ENCODE data around the gene SARDH.
"Not testable (repeated sequence)": the region's sequence is repeated elsewhere in the genome, so short reads cannot be mapped to it uniquely, and the experiment has no call there.

Gene SARDH

DNA sequence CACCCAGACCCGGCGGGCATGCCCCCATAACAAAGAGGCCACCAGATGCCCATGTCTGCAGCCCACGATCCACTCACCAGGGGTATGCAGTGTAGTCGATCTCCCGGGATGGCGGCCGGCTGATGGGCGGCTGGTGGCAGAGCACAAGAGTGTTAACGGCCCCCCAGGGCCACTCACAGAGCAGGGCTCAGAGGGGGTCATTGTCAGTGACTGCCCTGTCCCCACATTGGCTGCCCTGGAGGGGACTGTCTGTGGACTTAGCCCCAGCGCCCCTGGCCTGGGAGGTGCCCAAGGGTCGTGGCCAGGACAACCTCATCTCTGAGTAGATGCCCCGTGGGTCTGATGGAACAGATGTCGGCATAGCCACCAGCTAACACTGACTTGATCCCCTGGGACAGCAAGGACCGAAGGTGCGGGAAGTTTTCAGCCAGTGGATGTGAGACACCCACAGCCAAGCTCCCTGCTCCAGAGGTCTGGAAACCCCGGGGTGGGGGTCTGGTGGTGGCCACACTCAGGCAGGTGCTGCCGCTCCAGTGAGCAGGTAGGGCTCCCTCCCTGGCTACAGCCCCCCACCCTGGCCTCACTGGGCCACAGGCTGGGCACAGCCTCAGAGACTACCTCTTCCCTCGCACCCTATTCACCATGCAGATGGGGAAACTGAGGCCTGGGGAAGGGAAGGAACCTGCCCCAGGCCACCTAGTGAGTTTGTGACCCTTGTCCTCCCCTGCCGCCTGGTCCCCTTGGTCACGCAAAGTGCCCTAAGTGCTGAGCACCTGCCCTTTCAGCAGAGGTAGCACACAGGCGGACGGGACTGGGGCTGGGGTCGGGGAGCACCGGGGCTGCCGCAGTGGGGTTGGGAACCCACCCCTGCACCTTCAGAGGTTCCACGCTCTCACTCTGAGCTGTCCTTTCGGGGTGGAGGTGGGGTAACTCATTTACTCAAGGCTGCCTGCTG lies 38.1 kb upstream of the SARDH start:
- DNase-seq (ENCODE audit: low read depth in 2 of 2): no peak

DNA sequence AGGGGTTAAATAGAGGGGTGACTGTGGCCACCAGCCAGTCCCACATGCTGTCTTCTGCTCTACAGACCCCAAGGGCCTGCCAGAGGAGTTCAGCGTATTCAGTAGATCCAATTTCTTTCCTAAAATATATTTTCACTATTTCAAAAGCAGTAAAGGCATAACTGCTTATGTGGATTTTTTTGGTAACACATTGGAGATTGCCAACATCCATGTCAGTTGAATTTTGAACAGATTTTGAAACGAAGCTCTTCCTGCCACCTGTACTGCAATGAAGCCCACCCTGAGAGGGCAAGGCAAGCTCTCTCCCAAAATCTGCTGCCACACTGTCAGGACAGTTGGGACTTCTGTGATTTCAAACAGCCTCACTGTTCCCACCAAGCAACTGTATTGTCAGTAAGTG lies 37.1 kb upstream of the SARDH start:
- DNase-seq (ENCODE audit: low read depth in 2 of 2): no peak

DNA sequence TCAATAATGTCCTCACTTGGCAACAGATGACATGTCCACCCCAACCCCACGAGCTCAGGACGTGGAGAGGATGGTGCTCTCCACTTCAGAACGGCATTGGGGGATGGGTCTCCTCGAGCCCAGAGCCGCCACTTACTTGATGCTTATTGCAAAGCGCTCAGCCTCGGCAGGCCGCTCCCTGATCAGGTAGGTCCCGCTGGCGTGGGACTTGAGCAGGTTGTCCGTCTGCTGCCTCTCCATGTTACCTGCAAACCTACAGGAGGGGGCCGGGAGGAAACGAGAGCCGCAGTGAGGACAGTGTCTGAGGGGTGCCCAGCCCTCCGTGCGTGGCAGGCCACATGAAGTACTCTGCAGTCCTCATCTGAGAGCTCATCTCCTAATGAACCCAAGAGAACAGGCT lies 36.6 kb upstream of the SARDH start:
- no peak for DNase-seq (ENCODE audit: low read depth in 2 of 2)

DNA sequence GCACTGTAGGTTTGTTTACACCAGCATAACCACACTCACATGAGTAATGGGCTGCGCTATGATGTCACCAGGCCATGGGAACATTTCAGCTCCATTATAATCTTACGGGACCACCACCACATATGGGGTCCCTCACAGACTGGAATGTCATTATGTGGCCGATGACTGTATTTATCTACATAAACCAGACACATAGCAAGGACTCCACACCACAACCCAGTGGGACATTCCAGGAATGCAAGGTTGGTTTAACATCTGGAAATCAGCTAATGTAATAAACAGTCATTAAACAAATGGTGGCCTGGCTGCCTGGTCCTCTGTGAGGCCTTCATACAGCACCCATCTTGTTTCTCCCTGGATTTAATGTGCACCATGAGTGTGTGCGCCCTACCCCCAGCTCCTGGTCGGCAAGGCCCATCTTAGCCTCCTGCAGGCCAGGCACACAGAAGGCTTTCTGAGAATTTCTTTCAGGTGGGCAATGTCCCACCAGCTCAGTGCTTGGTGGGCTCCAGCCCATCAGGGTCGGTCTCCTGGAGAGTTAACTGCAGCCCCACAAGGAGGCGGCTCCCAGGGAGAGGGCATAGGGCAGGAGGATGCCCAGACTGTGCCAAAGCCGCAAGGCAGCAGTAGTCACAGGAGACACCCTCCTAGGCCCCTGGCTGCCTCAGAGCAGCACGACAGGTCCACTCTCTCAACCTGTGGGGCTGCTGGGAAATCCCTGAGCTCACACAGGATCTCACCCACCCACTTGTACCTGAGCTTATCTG lies 35.9 kb upstream of the SARDH start:
- no peak for DNase-seq (ENCODE audit: low read depth in 2 of 2)

DNA sequence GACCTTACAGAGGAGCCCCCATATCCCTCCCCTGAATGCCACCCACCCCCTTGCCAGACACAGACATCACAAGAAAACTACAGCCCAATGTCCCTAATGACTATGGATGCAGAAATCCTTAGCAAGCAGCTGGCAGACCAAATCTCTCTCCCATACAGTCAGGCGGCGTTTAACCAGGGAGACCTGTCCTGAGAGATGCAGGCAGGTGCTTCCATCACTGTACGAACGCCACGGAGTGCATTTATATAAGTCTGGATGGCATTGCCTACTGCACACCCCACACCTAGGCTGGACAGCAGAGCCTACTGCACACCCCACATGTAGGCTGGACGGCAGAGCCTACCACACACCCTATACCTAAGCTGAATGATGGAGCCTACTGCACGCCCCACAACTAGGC lies 34.4 kb upstream of the SARDH start:
- DNase-seq (ENCODE audit: low read depth in 2 of 2): no peak

DNA sequence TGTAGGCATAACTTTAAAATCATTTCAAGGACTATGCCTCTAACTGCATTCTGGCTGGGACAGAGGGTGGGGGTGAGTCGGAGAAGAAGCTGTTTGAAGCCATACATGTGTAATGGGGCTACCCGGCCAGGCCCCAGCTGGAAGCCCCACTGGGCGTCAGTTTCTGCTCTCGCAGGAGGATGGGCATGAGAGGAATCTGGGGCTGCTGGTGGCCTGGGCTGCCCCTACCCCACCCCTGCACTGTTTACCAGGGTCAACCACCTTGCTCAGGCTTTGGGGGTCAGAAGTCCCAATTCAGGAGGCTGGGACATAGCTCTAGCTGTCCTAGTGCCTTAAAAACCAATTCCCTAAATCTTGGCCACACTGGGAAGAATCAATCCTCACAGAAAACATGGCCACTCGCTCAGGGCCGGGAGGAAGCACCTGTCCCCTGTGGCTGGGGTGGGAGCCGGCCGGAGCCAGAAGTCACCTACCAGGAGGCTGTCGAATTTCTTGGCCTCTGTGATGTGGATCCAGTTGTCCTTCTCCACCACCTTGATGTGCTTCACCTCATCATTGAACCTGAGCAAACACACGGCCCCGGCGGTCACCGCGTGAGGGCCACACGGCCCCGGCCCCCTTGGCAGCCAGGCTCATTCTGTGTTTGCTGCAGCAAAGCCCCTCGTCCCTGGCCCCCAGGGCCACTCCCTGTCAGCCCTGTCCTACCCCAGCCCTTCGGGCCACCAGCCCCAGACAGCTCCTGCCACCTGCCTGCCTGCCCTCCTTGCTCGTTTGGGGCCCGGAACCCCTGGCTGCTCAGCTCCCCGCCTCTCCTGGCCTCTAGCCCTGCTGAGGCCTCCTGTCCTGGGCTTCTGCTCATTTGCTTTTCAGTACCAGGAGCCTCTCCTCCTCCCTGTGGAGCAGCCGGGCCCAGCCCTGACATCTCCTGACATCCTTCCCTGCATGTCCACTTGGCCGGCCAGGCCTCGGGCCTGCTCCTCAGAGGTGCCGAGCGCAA lies 33.6 kb upstream of the SARDH start:
- no peak for DNase-seq (ENCODE audit: low read depth in 2 of 2)

DNA sequence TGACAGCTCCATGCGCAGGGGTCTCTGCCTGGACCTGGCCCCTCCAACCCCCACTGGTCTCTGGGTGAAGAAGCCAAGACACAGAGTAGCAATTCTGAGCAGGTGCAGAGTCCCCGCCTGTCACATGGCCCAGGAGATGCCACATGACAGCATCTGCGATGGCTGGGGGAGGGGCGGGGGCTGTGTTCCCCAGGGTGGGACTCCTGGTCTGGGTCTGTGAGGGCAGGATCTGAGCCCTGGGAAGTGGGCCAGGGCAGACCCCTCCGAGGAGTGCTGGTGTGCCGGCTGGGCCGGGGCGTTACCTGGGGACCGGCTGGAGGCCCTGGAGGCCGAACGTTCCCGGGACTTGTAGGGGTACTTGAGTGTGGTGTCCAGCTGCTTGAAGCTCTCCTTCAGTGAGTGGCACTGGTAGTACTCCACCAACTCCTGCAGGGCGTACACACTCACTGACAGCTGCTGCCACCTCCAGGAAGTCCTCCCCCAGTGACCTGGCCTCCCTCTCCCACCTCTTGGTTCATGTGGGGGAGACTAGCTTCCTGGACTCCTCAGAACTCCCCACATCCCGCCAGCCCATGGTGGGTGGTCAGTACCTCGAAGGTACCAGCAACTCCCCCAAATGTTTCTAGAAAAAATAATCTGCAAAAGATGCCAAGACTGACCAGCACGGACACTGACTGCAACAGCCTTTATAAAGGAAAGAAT lies 32.1 kb upstream of the SARDH start:
- no peak for DNase-seq (ENCODE audit: low read depth in 2 of 2)

DNA sequence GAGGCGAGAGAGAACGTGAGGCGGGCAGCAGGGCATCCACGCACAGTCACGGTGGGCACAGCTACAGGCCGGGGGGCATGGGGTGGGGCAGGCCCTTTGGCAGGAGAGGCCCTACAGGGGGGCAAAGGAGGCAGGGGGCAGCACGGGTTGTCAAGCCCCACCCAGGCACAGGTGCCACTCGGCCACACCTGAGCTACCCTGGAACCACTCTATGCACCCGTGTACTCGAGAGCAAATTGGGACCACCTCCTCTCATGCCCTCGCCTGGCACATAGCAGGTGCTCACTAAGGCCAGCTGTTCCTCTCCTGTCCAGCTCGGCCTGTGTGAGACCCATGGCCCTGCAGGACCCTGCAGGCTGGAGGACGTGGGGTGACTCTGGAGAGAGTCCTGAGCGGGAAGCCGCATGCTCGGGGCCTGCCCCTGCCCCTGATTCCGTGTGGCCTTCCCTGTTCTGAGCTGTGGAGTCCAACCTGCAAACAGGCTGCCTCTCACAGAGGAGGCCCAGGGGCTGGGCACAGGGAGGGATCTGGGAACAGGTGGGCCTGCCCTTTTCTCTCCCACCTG lies 31.4 kb upstream of the SARDH start:
- no peak for DNase-seq (ENCODE audit: low read depth in 2 of 2)

DNA sequence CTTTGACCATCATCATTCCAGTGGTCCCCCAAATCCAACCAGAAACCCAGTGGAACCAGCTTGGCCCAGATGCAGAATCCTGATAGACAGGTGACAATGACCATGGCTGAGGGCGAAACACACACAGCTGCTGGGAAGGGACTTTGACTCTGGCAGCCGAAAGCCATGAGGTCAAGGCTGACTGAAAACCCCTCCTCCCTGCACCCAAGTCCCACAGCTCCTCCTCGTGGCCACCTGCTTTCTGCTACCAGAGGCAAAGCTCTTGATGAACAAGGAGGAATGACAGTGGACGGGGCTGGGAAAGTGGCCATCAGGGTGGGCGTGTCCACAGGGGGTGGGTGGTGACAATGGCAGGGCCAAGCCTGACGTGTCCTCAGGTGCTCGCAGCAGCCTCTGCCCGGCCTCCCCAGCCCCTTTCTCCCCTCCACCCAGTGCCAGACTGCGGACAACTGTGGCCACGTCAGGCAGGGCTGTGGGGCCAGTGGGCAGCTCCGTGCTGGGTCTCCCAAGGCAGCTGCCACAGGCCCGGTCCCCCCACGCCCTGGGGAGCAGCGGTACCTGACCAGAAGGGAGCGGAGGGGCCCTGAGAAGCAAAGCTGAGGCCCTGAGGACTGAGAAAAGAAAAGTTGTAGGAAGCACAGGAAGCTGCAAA lies 30.8 kb upstream of the SARDH start:
- no peak for DNase-seq (ENCODE audit: low read depth in 2 of 2)

DNA sequence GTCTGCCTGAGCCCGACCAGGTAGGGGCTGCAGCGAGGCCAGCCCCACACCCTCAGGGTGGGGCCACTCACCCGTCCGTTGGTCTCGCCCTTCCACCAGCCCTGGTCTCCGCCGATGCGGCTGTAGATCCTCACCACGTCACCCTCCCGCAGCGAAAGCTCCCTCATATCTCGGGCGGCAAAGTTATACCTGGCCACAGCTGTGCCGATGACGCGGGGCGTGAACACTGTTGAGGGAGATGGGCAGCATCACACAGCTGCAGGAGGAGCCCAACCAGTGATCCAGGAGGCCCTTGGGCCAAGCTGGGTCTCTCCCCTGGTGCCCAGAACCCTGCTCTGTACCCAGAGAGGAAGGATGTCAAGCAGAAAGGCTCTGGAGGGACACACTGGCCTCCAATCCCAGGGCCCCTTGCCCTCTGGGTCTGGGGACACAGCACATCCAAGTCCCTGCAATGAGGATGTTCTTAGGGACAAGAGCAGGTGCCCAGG lies 30.3 kb upstream of the SARDH start:
- no peak for DNase-seq (ENCODE audit: low read depth in 2 of 2)

DNA sequence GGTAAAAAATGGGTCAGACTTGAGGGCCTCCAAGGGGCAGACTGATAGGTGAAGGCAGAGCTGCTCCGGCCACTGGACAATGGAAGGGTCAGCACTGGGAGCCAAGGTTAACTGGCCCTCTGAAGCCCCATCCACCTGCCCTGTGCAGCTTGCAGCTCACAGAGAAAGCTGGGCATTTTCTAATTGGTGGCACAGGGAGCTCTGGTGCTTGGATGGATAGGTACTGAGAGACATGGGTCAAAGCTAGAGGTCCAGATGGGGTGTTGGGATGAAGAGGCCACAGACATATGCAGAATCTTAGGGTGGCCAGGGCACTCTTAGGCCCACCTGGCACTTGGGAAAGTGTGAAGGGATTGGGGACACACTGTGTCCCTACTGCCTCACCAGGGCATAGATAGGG lies 29.5 kb upstream of the SARDH start:
- no peak for DNase-seq (ENCODE audit: low read depth in 2 of 2)

DNA sequence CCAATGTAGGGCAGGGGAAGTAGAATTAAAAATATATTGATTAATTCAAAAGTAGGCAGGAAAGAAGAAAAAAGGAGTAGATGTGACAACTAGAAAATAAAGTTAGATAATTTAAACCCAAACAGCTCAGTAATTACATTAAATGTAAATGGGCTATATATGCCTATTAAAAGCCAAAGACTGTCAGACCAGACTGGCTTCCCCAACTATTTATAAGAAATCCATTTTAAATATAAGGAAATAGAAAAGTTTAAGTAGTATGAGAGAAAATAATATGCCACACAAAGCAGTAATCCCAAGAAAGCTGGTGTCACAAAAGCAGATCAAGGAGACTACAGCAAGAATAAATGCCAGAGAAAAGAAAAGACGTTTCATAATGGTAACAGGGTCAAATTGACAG lies 28.9 kb upstream of the SARDH start:
- DNase-seq (ENCODE audit: low read depth in 2 of 2): no peak

DNA sequence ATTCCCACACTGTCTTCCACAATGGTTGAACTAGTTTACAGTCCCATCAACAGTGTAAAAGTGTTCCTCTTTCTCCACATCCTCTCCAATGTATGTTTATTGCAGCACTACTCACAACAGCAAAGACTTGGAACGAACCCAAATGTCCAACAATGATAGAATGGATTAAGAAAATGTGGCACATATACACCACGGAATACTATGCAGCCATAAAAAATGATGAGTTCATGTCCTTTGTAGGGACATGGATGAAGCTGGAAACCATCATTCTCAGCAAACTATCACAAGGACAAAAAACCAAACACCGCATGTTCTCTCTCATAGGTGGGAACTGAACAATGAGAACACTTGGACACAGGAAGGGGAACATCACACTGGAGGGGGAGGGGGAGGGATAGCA lies 28.1 kb upstream of the SARDH start:
- not testable (repeated sequence) for DNase-seq (ENCODE audit: low read depth in 2 of 2)

DNA sequence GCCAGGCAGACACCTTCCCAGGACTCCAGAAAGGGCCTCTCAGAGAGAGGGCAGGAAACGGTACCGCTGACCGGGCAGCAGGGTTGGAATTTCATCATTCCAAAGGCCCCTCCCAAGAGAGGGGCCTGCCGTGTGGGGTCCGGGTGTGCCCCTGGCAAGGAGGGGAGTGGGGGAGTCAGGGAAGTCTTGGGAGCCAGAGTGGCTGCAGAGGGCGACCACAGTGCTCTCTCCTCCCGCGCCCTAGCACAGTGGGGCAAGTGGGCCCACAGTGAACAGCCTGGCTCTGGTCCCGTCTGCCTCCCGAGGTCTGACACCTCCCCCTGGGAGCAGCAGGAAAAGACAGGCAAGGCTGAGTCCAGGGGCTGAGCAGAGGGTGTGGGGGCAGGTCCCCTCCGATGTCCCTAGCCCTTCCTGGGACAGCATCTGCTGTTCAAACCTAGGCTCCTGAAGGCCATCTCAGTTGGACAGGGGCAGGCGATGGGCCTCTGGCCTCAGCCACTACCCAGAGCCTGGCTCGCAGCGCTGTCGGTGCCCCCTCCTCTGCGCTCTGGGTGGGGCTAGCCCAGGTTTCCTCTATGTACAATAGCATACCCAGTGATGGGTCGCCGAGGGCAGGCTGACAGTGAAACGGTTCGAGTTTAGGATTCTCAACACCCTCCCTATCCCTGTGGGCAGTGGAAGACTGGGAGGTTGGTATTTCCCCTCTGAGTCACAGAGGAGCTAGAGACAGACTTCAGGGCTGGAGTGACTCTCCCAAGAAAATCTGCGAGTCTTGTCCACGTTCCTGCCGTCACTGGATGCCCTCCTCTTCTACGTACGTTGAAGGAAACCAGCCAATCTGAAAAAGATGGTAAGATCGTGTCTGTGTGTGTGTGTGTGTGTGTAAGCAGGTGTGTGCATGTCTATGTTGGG lies 25.4 kb upstream of the SARDH start:
- DNase-seq (ENCODE audit: low read depth in 2 of 2): no peak

DNA sequence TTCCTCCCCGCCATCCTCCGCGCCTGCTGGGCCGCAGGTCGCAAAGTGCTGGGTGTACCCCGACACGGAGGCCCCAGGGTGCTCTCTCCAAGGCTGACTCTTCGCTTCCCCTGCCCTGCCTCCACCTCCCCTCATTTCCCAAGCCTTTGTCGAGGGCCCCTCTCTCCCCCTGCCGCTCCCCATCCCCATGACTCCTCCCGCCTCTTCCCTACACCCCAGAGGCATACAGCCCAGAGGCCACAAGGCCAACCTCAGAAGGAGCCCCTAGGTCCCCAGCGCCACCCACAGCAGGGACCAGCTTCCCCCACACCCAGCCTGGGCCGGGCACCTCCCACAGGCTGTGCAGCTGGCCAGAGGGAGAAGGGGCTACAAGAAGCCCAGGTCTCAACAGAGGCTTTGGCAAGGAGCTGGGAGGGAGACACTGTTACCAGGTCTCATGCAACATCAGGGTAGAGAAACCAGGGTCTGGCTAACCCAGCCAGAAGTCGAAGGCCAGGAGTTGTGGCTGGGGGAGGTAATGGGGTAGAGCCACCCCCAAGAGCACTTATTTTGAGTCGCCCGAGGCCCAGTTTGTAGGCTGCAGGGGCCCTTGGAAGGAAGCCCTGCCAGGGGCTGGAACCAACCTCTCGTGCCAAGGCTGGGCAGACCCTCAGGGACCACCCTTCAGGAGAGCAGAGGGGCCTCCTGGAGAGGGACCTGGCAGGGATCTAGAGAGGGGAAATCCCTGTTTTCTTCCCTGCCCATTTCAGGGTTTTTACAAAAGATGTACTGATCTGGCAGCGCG lies 24.5 kb upstream of the SARDH start:
- no peak for DNase-seq (ENCODE audit: low read depth in 2 of 2)

DNA sequence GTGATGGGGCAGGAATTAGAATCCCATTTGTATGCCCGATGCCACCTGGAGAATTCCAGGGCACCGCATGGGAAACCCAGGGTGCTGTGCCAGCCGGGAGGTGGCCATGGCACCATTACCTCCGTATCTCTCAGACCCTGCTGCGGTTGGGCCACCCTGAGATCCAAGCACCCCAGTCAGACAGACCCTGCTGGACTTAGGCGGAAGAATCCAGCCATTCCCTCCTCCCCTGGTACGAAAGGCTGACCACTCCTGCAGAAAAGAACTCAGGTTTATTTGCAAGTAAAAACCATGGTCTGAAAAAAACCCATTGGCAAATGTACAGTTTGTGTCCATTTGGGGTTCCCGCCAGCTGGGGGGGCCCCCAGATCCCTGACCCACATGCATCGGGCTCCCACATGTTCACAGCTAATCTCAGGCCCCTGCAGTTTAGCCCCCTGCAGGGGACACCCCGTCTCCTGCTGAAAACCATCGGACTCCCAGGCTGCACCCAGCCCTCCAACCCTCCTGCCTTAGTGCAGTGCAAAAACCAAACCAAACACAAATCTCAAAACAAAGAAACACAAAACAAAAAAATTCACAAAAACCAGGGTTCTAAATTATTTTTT lies 23.6 kb upstream of the SARDH start:
- DNase-seq (ENCODE audit: low read depth in 2 of 2): no peak

DNA sequence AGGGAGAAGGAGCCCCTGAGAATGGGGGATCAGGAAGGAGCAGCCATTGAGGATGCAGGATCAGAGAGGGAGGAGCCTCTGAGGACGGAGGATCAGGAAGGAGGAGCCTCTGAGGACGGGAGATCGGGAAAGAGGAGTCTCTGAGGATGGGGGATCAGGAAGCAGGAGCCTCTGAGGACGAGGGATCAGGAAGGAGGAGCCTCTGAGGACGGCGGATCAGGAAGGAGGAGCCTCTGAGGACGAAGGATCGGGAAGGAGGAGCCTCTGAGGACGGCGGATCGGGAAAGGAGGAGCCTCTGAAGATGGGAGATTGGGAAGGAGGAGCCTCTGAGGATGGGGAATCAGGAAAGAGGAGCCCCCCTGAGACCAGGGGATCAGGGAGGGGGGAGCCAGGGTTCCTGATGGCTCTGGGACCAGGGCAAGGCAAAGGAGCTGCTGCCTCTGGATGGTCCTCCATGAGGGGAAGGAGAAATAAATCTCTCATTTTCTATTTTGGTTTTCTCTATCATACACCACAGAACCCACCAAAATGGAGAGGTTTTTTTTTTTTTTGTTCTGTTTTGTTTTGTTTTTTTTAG lies 22.6 kb upstream of the SARDH start:
- no peak for DNase-seq (ENCODE audit: low read depth in 2 of 2)

Measured in stimulated activated CD8-positive, alpha-beta memory T cell treated with anti-CD3 and anti-CD28 coated beads, Interleukin-7, amount 100 ng/mL, for 4 hours (primary cell).